Activated CD4-positive, CD25-positive, alpha-beta regulatory T cell treated with anti-CD3 and anti-CD28 coated beads, Interleukin-2, amount 50 U/mL, for 16 hours (primary cell): ENCODE data around the gene ATRX.
A peak's percentile ranks its signal among the peaks of the same experiment; 100 is the strongest.
"Not testable (repeated sequence)": the region's sequence is repeated elsewhere in the genome, so short reads cannot be mapped to it uniquely, and the experiment has no call there.

Experiments
- DNase-seq: peaks from one replicate; pipeline ENCODE4 v3.0.0-alpha.2; 2020; ENCODE audit warnings: low read depth, low spot score

The ATRX gene

GRCh38 chrX:77785486-77786364 lies at the start of gene ATRX:
TSS of gene ATRX (minus strand) at chrX:77786216. CDS start at chrX:77786001, 215 bp downstream.
- peak; percentile 55 for DNase-seq

GRCh38 chrX:77831544-77831943 lies 45.5 kb upstream of the ATRX start:
- not testable (repeated sequence) for DNase-seq

- DNase-seq, result not testable (repeated sequence)
Observed at GRCh38 chrX:77821989-77822388, 36.0 kb upstream of the ATRX start.

- DNase-seq, result no peak
Observed at GRCh38 chrX:77820091-77820727, 34.2 kb upstream of the ATRX start.

GRCh38 chrX:77814210-77814609 lies 28.2 kb upstream of the ATRX start:
- no peak for DNase-seq

- no peak for DNase-seq
Observed at GRCh38 chrX:77802201-77802600, 16.2 kb upstream of the ATRX start.

GRCh38 chrX:77795124-77795523 lies 9.1 kb upstream of the ATRX start:
- DNase-seq, result no peak

GRCh38 chrX:77793946-77794345 lies 7.9 kb upstream of the ATRX start:
- DNase-seq, result no peak

GRCh38 chrX:77788050-77788449 lies 2.0 kb upstream of the ATRX start:
- DNase-seq, result no peak

GRCh38 chrX:77786365-77786680 lies 307 bp upstream of the ATRX start:
- DNase-seq, result no peak

GRCh38 chrX:77779695-77780094 lies 6.3 kb downstream of the ATRX start:
- DNase-seq, result no peak

- DNase-seq, result no peak
Observed at GRCh38 chrX:77776659-77777058, 9.4 kb downstream of the ATRX start.

GRCh38 chrX:77771601-77772000 lies 14.4 kb downstream of the ATRX start:
- DNase-seq, result no peak

- no peak for DNase-seq
Observed at GRCh38 chrX:77768787-77769186, 17.2 kb downstream of the ATRX start.

GRCh38 chrX:77766212-77766611 lies 19.8 kb downstream of the ATRX start:
- not testable (repeated sequence) for DNase-seq

- DNase-seq, result no peak
Observed at GRCh38 chrX:77755561-77755960, 30.5 kb downstream of the ATRX start.

- not testable (repeated sequence) for DNase-seq
Observed at GRCh38 chrX:77753942-77754341, 32.1 kb downstream of the ATRX start.

- DNase-seq, result no peak
Observed at GRCh38 chrX:77749695-77750094, 36.3 kb downstream of the ATRX start.

GRCh38 chrX:77743720-77744119 lies 42.3 kb downstream of the ATRX start:
- DNase-seq, result no peak

- DNase-seq, result no peak
Observed at GRCh38 chrX:77742788-77743476, 43.1 kb downstream of the ATRX start.

GRCh38 chrX:77740376-77740905 lies 45.6 kb downstream of the ATRX start:
- DNase-seq, result no peak

GRCh38 chrX:77733342-77733741 lies 52.7 kb downstream of the ATRX start:
- DNase-seq, result no peak
